HL-60/S4 treated with phorbol 12-myristate 13-acetate at 8.2 ng/mL for 4 days and 3 days (cell line): ENCODE measurements around the gene SURF1.

Experiments used
- in situ Hi-C: fragments of 300-500 bp; cut with MboI; formaldehyde crosslinking; loops from 2 replicates; pipeline ENCODE4 v1.15.0; 2022; ENCODE audit warnings: low sequenced_read_pairs

The SURF1 gene

DNA sequence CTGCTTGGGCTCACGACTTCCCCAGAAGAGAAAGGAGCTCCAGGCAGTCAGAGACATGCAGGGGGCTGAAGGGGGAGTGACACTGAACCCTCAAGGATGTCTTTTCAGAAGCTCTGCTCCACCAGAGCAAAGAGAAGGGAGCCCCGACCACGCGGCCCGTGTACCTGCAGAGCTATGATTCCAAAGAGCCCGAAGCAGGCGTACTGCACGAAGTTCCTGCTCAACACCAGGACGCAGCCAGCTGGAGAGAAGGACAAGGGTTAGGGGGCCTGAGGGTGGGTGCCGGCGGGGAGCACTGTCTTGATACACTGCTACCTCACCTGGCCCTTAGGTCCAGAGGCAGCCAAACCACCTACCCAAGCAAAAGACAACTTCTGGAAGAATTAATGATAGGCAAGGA is 10.1 kb upstream of the SURF1 start:
- in situ Hi-C loops: no loop called here

DNA sequence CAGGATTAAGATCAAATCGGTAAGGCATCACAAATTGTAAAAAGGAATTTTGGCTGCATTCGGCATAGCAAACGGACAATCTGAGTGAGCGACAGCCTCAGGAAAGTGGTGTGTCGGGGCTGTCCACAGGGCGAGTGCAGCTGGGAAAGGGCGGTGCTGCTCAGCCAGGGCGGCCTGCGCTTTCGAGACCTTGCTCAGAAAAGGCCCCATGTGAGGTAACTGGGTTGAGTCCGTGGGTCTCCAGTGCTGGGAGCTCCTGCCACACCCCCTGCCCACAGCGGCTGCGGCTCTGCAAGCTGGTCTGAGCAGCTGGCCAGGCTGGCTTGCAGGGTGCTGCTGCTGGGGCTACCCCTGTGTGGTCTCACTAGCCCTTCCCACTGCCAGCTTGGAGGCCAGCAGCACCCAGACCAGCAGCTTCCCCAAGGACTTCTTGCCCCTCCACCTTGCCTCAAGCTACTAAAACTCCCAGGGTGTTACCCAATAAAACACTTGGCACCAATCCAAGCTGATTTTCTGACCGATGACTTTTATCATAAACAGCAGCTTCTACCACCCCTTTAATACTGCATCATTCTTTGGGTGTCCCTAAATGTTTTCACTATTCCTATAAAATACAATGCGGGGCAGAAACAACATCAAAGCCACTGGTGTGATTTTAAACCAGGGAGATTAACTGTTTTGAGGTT is 6.2 kb upstream of the SURF1 start:
- in situ Hi-C loops: no loop called here

DNA sequence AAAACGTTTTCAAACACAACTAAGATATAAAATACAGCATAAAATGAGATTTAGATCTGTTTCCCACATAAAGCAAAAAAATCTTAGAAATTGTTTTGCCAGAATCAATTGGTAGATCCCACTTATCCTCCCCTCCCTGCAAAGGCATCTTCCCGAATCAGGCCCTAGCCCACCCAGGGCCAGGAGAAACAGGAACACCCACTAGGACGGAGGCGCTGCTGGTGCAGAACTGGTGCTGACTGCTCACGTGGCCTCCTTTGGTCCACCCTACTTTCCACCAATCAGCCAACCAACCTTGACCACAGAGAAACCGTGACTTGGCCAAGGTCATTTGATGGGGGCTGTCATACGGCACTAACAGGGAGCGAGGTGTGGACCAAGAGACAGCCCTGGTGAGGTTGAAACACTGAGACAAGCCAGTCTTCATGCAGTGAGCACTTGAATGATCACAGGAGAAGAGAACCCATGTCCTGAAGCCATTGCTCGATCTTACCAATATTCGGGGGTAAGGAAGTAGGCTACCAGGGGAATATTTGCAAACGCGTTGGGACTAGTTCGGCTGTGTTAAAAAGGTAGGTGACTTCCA is 5.3 kb upstream of the SURF1 start:
- in situ Hi-C loops: no loop called here

DNA sequence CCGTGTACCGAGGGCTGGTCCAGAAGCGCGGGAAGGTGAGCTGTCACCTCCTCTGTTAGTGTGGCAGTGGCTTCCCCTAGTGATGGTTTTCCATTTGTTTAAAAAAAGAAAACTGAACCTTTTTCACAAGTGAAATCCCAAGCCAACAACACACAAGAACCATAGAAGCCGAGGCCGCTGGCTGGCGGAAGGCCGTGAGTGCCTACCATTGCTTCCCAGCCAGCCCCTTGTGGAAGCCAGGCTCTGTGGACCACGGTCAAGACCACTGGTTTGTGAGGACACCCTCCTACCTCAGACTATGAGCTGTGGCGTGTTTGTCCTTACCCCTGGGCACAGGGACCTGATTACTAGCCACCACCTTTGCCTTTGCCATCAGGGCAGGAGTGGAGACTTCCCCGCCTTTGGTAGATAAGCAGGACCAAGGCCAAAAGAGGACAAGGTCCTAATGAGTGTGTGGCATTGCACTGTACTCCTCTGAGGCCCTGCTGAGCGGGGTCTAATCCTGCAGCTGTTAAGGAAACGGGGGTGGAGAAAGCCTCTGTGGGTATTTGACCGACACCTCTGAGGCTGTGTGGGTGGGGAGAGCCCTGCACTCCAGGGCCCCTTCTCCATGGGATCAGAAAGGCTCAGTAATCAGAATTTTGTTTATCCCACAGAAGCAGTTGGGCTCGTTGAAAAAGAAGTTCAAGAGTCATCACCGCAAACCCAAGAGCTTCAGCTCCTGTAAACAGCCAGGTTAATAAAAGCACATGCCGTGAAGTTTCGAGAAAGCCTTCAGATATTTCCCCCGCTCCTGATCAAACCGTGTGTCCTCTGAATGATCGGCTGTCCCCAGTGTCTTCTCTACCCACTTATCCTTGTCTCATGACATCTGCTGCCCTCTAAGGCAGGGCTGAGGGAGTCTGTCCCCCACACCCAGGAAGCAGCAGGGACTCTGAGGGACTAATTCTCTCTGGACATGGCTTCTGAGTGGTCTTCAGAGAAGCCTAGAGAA is 4.4 kb upstream of the SURF1 start:
- in situ Hi-C loops: no loop called here

DNA sequence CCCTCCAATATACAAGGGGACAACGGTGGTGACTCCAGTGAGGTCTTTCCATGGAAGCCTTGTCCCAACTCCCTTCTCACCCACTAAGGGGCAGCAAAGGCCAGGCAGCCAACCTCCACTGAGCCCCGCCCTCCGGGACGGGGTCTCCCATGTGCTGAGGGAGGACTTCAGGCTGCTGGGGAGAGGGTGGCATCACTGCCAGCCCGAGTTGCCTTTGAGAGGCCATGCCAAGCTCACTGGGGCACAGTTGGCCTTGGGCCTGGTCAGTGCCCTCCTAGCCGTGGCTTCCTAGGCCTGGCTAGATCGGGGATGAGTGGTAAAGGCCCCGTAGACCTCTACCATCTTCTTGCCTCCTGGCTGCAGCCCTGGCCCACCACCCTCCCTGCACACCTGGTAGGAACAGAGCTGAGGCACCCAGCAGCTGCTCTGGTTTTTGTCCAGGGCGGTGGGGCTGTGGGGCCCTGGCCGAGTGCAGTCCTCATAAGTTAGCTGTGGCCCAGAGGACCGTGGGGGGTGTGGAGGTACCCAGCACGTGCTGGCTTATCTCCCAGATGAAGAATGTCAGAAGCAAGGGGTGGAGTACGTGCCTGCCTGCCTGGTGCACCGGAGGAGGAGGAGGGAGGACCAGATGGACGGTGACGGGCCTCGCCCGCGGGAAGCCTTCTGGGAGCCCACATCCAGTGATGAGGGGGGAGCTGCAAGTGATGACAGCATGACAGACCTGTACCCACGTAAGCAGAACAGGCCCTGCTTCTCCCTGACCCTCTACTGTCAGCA is 3.3 kb upstream of the SURF1 start:
- in situ Hi-C loops: no loop called here

DNA sequence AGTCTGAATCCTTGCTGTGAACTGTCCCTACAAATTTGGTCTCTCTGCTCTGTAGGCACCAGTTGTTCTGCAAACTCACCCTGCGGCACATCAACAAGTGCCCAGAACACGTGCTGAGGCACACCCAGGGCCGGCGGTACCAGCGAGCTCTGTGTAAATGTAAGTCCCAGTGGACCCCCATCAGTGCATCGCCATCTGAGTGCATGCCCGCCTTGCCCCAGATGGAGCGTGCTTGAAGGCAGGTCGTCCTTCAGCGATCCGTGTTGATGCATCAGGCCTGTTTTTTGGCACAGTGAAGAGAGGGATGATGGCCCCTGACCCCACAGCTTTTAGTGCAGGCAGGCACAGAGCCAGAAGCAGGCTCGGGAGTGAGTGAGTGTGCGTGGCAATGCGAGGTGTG is 1.4 kb upstream of the SURF1 start:
- in situ Hi-C loops: no loop called here

DNA sequence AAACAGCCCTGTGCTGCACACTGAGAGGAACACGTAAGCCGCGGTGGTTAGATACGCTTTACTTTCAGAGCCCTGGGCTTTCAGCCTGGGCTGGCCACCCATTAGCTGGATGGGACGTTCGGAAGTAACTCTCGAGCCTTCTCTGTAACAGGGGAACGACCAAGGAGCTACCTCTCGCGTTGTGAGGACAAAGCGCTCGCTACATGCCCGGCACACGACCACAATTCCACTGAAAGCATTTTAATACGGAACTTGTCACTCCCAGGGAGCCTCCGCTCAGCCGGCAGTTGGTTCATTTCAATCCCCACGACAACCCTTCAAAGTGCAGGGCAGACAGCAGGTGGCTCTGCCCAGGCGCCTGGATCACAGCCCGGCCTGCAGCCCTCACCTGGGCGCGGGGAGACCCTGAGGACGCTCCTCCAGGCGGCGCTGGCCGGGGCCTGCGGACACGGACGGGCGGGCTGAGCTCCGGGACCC is 368 bp downstream of the SURF1 start:
- in situ Hi-C loops: no loop called here

DNA sequence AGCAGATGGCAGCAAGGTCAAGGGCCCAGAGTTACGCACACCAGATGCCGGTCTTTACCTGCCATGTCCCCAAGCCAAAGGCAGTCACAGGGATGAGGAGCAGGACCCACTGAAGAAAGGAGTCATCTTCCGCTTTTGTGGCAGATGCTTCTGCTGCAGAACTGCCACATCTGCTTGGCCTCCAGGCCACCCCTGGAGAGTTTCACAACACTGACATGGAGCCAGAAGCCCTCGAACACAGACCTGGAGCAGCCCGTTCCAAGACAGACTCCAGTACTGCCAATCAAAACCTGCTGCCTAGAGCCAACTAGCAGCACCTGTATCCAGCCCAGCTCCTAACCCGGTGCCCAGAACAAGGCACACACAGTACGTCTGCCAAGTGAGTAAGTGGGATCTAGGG is 1.5 kb downstream of the SURF1 start:
- in situ Hi-C loops: no loop called here

DNA sequence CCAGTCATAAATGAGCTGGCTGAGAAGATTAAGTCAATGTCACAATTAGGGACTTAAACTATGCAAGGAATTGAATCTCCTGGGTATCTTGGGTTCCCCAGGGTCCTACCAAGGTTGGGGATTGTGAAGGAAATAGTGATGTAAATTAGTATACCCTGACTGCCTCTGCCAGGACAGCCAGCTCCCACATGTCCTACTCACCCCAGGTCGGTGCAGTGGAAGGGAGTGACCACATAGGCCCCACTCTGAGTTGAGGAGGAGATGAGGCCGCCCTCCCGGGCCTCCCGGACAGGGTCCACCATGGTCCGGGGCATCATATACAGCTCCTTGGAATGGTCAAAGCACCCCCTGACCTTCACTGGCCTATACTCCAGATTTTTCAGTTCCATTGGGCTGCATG is 2.7 kb downstream of the SURF1 start:
- in situ Hi-C loops: no loop called here

DNA sequence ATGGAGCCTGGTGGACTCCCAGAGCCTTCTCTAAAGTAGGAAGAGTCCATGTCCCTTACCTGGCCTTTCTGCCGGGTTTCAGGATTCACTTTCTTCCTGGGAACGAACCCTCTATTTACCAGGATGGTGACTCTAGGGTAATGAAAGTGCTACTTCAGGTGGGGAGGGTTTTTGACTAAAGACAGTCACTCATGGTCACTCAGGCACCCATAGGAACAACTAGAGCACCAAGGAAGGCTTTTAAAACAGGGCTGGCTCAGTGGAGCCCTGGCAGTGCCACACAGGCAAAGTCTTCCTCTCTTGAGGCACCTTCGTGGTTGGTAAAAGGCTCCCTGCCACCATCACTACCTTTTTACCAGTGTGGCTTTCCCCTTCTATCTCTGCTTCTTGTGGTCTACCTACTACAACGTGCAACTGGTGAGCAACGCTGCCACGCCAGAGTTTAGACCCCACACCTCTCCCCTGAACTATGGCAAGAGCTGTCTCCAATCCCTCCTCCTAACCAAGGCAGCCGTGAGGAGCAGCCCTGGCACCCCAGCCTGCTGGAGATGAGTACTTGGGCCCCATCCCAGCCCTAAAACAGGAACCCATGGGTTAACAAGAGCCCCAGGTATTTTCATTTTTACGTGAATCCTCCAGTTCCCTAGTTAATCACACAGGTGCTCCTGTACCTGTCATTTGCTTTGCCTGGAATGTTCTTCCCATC is 3.5 kb downstream of the SURF1 start:
- in situ Hi-C loops: no loop called here

DNA sequence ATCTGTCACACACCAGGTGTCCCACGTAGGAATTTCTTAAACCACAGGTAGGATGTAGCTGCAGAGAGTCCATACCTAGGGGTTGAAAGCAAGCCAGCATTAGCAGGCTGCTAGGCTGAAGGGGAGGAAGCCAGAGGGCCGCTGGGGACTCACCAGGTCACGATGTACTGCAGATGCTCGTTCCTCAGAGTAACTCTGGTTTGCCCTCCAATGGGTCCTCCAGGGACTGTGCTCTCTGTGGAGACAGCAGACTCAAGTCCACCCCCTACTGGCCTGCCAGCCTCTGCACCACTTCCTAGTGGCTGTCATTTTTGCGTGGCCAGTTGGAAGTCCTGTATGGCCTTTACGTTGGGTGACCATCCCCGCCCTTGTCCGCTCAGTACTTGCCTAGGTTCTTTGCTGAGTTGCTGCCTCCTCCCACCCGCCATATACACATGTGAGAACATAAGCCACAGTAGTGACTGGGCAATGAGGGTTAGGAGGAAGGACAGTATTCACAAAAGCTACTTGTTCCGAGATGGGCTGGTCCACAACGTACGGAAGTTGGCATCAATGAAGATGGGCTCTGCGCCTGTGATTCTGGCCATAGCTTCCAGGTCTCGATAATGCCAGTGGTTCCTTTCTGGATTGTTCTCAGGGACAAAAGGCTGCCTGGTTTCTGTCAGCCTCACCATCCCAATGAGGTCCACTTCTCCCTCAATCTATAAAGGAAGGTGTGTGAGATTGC is 4.2 kb downstream of the SURF1 start:
- in situ Hi-C loops: no loop called here

DNA sequence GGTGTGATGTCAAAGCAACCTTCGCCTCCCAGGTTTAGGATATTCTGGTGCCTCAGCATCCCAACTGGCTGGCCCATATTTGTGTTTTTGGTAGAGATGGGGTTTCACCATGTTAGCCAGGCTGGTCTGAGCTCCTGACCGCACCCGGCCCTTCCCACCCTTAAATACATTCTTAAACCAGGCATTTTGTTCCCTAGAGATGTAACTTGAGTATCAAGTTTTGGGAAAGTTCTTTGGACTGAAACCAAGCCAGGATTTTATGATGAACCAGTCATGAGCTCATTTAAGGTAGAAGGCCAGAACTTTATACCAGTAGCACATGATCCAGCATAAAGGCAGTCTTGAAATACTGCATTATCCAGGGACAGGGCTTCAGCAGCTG is 4.8 kb downstream of the SURF1 start:
- in situ Hi-C loops: no loop called here

DNA sequence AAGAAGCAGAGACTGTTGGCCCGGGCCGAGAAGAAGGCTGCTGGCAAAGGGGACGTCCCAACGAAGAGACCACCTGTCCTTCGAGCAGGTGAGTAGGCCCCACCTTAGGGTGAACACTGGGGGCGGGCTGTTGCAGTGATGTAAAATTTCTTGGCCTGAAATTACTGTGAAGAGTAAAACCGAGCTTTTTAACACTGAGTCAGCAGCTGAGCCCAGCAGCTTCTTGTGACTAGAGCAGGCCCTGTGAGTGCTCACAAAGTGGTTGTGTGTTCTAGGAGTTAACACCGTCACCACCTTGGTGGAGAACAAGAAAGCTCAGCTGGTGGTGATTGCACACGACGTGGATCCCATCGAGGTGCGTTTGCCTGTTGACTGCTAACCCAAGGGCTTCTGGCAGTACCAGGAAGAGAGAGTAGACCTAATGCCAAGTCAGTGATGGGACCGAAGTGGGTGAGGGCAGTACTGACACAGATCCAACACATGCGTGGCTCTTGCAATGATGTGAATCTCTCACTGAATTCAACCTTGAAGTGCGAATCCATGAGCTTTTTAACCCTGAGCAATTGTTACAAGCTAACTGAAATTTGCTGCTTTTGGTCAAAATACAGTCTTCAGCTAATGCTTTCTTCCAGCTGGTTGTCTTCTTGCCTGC is 6.2 kb downstream of the SURF1 start:
- in situ Hi-C loops: no loop called here

DNA sequence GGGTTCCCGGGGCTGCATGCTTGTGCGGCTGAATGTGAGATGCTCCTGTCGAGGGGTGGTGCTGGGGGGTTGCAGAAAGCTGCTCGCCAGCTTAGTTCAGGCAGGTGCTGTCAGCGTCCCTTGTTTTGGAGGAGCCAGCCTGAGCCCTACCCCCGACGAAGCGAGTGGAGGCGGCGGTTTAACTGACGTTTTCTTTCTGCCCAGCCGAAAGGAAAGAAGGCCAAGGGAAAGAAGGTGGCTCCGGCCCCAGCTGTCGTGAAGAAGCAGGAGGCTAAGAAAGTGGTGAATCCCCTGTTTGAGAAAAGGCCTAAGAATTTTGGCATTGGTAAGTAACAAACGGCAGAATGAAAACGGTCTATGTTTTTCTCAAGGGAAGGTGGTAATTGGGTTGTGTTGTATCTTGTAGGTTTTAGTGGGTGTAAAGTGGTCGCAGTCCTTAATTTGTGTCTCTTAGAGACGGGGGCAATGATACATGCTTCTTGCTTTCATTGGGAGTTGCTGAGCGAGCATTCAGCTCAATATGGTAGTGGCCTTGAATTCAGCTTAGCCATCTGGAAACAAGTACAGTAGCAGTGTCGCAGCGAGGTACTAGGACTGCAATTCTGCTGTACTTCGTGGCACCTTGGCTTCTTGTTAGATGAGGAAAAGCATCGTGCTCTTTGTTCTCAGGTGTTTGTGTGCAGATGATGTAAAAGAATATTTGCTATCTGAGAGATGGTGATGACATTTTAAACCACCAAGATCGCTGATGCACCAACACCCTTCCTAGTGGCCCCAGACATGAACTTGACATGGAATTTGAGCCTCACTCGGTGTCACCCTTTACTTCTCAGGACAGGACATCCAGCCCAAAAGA is 7.3 kb downstream of the SURF1 start:
- in situ Hi-C loops: no loop called here

DNA sequence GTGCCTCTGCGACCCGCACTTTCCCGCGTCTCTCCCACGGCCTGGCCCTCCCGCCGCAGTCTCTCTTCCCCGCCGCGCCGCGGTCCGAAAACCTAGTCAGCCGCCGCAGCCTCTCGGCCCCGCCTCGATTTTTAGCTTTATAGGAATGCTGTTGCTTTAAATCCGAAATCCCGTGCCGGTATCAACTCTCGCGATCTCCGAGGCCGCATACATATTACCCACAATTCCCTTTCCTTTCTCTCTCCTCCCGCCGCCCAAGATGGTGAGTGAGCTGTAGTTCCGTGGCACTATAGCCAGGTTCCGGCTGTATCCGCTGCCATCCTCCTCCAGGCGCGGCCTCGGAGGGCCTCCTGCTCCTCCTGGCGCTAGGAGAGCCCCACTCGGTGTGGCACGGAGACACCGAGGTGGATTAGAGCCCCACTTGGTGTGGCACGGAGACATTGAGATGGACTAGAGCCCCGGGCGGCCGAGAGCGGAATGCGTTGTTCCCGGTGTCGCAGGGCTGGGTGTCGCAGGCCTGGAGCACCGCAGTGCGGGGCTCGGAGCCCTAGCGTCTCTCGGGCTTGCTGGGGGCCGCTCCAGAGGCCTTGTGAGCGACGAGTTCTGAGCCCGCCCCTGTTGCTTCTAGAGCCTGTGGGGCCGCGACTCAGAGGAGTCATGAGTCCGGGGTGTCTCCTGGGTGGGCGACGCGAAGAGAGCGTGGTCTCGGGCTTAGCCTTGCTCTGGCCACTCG is 8.1 kb downstream of the SURF1 start, which contains the start of the genes MED22 and RPL7A:
Gene MED22 (minus strand): TSS at position 147 of the 733 bp plus-strand sequence. CDS start 1,469 bp downstream, outside the sequence.
Gene RPL7A (plus strand): TSS at position 234 of the 733 bp plus-strand sequence. CDS start 26 bp downstream, at position 260.
- in situ Hi-C loops: no loop called here

DNA sequence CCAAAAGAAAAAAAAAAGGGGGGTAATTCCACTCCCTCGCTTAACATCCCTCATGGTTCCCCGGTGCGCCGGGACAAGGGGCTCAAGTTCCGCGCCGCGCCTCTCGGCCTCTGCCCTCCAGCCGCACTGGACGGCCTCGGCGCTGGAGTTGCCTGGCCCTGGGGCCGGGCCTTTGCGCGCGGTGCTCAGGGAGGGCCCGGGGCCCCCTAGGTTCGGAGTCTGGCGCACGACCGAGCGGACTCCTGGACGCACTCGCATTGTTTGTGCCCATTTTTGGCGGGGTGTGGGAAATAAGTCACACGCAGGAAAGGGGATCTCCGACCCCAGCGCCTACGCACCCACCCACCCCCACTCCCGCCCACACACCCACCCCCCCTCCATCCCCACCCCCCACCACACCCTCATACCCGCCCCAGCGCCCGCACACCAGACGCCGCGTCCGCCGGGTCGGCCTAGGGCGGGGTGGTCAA is 8.7 kb downstream of the SURF1 start:
- in situ Hi-C loops: no loop called here
